ENCODE data around the gene CEMIP. TPM values are rescaled to one million over a fixed set of nuclear protein-coding genes. Genes with fewer than 3 reads are reported as not detected.

The CEMIP gene
- total and polyA plus RNA-seq, 2 of the 13 experiments (the other 11 are each of a cell fraction or from before 2014, with no cell fraction given), result 4.3 to 28.5 TPM

DNA sequence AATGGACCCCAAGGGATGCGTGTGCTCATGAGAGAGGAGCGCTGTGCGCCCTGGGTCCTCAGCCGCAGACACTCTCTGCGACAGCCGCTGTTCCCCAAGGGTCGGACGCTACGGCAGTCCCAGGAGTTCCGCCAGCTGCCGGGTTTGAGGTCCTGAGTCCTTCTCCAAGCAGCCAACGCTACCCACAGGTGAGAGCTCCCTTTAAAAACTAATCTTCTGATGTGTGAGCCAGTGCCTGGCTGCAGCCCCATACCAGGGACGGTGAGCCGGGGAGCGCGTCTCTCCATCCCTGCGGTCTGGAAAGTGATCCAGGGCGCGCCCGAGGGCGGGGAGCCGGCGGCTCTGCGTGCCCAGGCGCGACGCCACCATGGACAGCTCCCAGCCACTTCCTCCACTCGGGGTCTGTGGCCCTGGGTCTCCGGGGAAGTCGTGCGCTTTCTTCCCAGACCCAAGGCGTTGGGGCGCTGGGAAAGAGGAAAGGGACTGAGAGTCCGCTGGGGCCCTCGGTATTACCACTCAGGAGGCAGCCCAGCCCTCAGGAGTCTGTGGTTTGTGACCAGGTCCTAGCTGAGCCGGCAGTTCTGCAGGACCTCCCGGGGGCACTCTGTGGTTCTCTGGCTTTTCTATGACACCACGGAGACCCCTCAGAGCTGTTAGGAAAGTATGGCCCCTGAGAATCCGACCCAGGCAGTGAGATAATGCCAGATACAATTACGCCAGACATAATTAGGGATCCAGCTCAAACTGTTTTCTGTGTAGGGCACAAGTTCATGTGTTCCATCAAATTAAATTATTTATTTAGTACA is 1.4 kb downstream of the CEMIP start (continued):
- TF ChIP-seq ZNF574 (CRISPR knock-in tag; IDR thresholded peaks at IDR 0.05) (peak; percentile 88), MIER2 (CRISPR knock-in tag; IDR thresholded peaks at IDR 0.05) (peak; percentile 98), HCFC1 (IDR thresholded peaks at IDR 0.05; ENCODE audit: low read depth, low read length) (no peak), TARDBP (CRISPR knock-in tag; IDR thresholded peaks at IDR 0.05) (peak; percentile 53; the same call in 1 of the 2 replicates), ARNTL (CRISPR knock-in tag; IDR thresholded peaks at IDR 0.05) (peak; percentile 72), ZNF709 (CRISPR knock-in tag; IDR thresholded peaks at IDR 0.05) (peak; percentile 90), THRA (CRISPR knock-in tag; IDR thresholded peaks at IDR 0.05; ENCODE audit: borderline replicate concordance) (peak; percentile 93), U2AF2 (IDR thresholded peaks at IDR 0.05; ENCODE audit: low read depth, low read length) (no peak), KLF9 (CRISPR knock-in tag; IDR thresholded peaks at IDR 0.05; ENCODE audit: low read depth) (peak; percentile 74; the same call in 1 of the 2 replicates), ZNF841 (CRISPR knock-in tag; IDR thresholded peaks at IDR 0.05; ENCODE audit: borderline replicate concordance) (0 out of 2 replicates have a peak, but pooled peaks have one; percentile 65), RCOR2 (CRISPR knock-in tag; IDR thresholded peaks at IDR 0.05) (no peak), IKZF1 (IDR thresholded peaks at IDR 0.05) (no peak), NCOA1 (CRISPR knock-in tag; IDR thresholded peaks at IDR 0.05) (no peak), KMT2B (CRISPR knock-in tag; IDR thresholded peaks at IDR 0.05) (peak; percentile 89), SNAPC5 (CRISPR knock-in tag; IDR thresholded peaks at IDR 0.05; ENCODE audit: borderline replicate concordance) (peak; percentile 84; the same call in 1 of the 2 replicates), HOXA5 (CRISPR knock-in tag; IDR thresholded peaks at IDR 0.05) (peak; percentile 99), MYC (CRISPR knock-in tag; IDR thresholded peaks at IDR 0.05; ENCODE audit: borderline replicate concordance) (peak; percentile 81; the same call in 1 of the 2 replicates), NAIF1 (CRISPR knock-in tag; IDR thresholded peaks at IDR 0.05; ENCODE audit: borderline replicate concordance) (peak; percentile 42; the same call in 1 of the 2 replicates), FOXO1 (CRISPR knock-in tag; IDR thresholded peaks at IDR 0.05) (peak; percentile 80), ZNF3 (CRISPR knock-in tag; IDR thresholded peaks at IDR 0.05) (peak; percentile 64; the same call in 1 of the 2 replicates), HOXA3 (CRISPR knock-in tag; IDR thresholded peaks at IDR 0.05) (peak; percentile 79)
- TF ChIP-seq, protein P1, sequence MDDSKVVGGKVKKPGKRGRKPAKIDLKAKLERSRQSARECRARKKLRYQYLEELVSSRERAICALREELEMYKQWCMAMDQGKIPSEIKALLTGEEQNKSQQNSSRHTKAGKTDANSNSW (CRISPR knock-in tag; IDR thresholded peaks at IDR 0.05; ENCODE audit: borderline replicate concordance), result no peak
- TF ChIP-seq, protein P2, sequence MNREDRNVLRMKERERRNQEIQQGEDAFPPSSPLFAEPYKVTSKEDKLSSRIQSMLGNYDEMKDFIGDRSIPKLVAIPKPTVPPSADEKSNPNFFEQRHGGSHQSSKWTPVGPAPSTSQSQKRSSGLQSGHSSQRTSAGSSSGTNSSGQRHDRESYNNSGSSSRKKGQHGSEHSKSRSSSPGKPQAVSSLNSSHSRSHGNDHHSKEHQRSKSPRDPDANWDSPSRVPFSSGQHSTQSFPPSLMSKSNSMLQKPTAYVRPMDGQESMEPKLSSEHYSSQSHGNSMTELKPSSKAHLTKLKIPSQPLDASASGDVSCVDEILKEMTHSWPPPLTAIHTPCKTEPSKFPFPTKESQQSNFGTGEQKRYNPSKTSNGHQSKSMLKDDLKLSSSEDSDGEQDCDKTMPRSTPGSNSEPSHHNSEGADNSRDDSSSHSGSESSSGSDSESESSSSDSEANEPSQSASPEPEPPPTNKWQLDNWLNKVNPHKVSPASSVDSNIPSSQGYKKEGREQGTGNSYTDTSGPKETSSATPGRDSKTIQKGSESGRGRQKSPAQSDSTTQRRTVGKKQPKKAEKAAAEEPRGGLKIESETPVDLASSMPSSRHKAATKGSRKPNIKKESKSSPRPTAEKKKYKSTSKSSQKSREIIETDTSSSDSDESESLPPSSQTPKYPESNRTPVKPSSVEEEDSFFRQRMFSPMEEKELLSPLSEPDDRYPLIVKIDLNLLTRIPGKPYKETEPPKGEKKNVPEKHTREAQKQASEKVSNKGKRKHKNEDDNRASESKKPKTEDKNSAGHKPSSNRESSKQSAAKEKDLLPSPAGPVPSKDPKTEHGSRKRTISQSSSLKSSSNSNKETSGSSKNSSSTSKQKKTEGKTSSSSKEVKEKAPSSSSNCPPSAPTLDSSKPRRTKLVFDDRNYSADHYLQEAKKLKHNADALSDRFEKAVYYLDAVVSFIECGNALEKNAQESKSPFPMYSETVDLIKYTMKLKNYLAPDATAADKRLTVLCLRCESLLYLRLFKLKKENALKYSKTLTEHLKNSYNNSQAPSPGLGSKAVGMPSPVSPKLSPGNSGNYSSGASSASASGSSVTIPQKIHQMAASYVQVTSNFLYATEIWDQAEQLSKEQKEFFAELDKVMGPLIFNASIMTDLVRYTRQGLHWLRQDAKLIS (CRISPR knock-in tag; IDR thresholded peaks at IDR 0.05), result no peak
